ENCODE results near the gene PTPRE.

Gene PTPRE

GRCh38 chr10:127897177-127897576 is 9.7 kb upstream of the PTPRE start:
- H3K4me1 ChIP-seq (ENCODE audit: insufficient read depth, poor library complexity, severe bottlenecking) = no peaks in the 10 kb centered on the region
- no peak for DNase-seq (ENCODE audit: low spot score)
- no peaks in the 10 kb centered on the region for H3K9me3 ChIP-seq (ENCODE audit: severe bottlenecking)
- H3K4me3 ChIP-seq (ENCODE audit: severe bottlenecking) = no peak overlapping the region
- H3K27ac ChIP-seq (ENCODE audit: poor library complexity, severe bottlenecking) = no peak overlapping the region
- no peak for ATAC-seq (ENCODE audit: low read depth)
- H3K36me3 ChIP-seq (ENCODE audit: low read depth) = no peaks in the 10 kb centered on the region
- H3K27me3 ChIP-seq (ENCODE audit: insufficient read depth, poor library complexity, severe bottlenecking) = no peaks in the 10 kb centered on the region
- TF ChIP-seq CTCF (IDR thresholded peaks at IDR 0.05; ENCODE audit: poor library complexity, severe bottlenecking) = no peak

GRCh38 chr10:127899766-127900387 is 7.0 kb upstream of the PTPRE start:
- Histone ChIP-seq H3K4me1 (ENCODE audit: insufficient read depth, poor library complexity, severe bottlenecking) (no peaks in the 10 kb centered on the region), H3K4me3 (ENCODE audit: severe bottlenecking) (no peak overlapping the region), H3K27ac (ENCODE audit: poor library complexity, severe bottlenecking) (no peak overlapping the region), H3K36me3 (ENCODE audit: low read depth) (no peaks in the 10 kb centered on the region), H3K27me3 (ENCODE audit: insufficient read depth, poor library complexity, severe bottlenecking) (no peaks in the 10 kb centered on the region), H3K9me3 (ENCODE audit: severe bottlenecking) (no peaks in the 10 kb centered on the region)
- ATAC-seq (ENCODE audit: low read depth) (no peak), DNase-seq (ENCODE audit: low spot score) (no peak)
- TF ChIP-seq CTCF (IDR thresholded peaks at IDR 0.05; ENCODE audit: poor library complexity, severe bottlenecking) = no peak

- Histone ChIP-seq H3K27ac (ENCODE audit: poor library complexity, severe bottlenecking) (no peak overlapping the region), H3K36me3 (ENCODE audit: low read depth) (no peaks in the 10 kb centered on the region), H3K9me3 (ENCODE audit: severe bottlenecking) (no peaks in the 10 kb centered on the region), H3K4me1 (ENCODE audit: insufficient read depth, poor library complexity, severe bottlenecking) (peaks cover 9% of the 10 kb centered on the region), H3K27me3 (ENCODE audit: insufficient read depth, poor library complexity, severe bottlenecking) (no peaks in the 10 kb centered on the region), H3K4me3 (ENCODE audit: severe bottlenecking) (no peak overlapping the region)
- no peak for DNase-seq (ENCODE audit: low spot score)
- TF ChIP-seq CTCF (IDR thresholded peaks at IDR 0.05; ENCODE audit: poor library complexity, severe bottlenecking) = no peak
- ATAC-seq (ENCODE audit: low read depth) = no peak
Measured at GRCh38 chr10:127903789-127904188, 3.1 kb upstream of the PTPRE start.

- H3K27me3 ChIP-seq (ENCODE audit: insufficient read depth, poor library complexity, severe bottlenecking) = no peaks in the 10 kb centered on the region
- TF ChIP-seq CTCF (IDR thresholded peaks at IDR 0.05; ENCODE audit: poor library complexity, severe bottlenecking) = no peak
- no peak for DNase-seq (ENCODE audit: low spot score)
Measured at GRCh38 chr10:127904311-127905000, 2.4 kb upstream of the PTPRE start.

More at GRCh38 chr10:127904311-127905000, 2.4 kb upstream of the PTPRE start:
- no peak overlapping the region for H3K27ac ChIP-seq (ENCODE audit: poor library complexity, severe bottlenecking)
- H3K9me3 ChIP-seq (ENCODE audit: severe bottlenecking) = no peaks in the 10 kb centered on the region
- no peaks in the 10 kb centered on the region for H3K36me3 ChIP-seq (ENCODE audit: low read depth)
- H3K4me1 ChIP-seq (ENCODE audit: insufficient read depth, poor library complexity, severe bottlenecking) = peaks cover 11% of the 10 kb centered on the region
- H3K4me3 ChIP-seq (ENCODE audit: severe bottlenecking) = no peak overlapping the region
- no peak for ATAC-seq (ENCODE audit: low read depth)
